PC-3 (cell line): ENCODE measurements around the gene SLC22A2. TPM values are rescaled to one million over a fixed set of nuclear protein-coding genes. Genes with fewer than 3 reads are reported as not detected.

Experiments
- ATAC-seq: fragments of 200-7000 bp; cut with Tn5 transposase; 2 replicates; pipeline ENCODE4 v1.9.1; 2020; ENCODE audit warnings: mild to moderate bottlenecking, moderate library complexity
- BruUV-seq: library from RNA; stranded (reverse); fragments of 400-500 nt; replicated peaks from 2 replicates; lab custom pipeline; 2021; lab: Mats Ljungman, UMichigan
- CTCF ChIA-PET: fragments of 300-600 bp; sonication (Branson Sonifier 250); formaldehyde crosslinking; loops from one replicate; lab custom pipeline; 2022; ENCODE audit warnings: antibody characterized with exemption; lab: Charles Lee
- POLR2A ChIA-PET: fragments of 300-600 bp; sonication (Branson Sonifier 250); formaldehyde crosslinking; loops from one replicate; lab custom pipeline; 2022; ENCODE audit warnings: antibody characterized with exemption; ENCODE audit not compliant: unreplicated experiment; lab: Charles Lee
- DNase-seq: peaks from one replicate; pipeline ENCODE4 v3.0.0-alpha.2; 2015
- H2AFZ ChIP-seq: fragments of 300-600 bp; sonication (generic); 2 replicates; pipeline ENCODE4 v1.6.0; 2016; ENCODE audit warnings: antibody characterized with exemption, low read length
- H3F3A ChIP-seq: fragments of 300-600 bp; sonication (generic); one replicate; pipeline ENCODE4 v1.6.0; 2017; ENCODE audit warnings: antibody characterized with exemption, low read length, control low read depth, mild to moderate bottlenecking; ENCODE audit not compliant: unreplicated experiment
- H3K27ac ChIP-seq: fragments of 300-600 bp; sonication (generic); 2 replicates; pipeline ENCODE4 v1.5.1; 2016; ENCODE audit warnings: mild to moderate bottlenecking, low read length
- H3K27me3 ChIP-seq: fragments of 300-600 bp; sonication (generic); 2 replicates; pipeline ENCODE4 v1.6.1; 2016; ENCODE audit warnings: low read length, mixed read lengths
- H3K36me3 ChIP-seq: fragments of 300-600 bp; sonication (generic); 2 replicates; pipeline ENCODE4 v1.6.1; 2016; ENCODE audit warnings: low read depth, mixed run types, low read length, mixed read lengths
- H3K4me1 ChIP-seq: fragments of 300-600 bp; sonication (generic); 2 replicates; pipeline ENCODE4 v1.5.1; 2016; ENCODE audit warnings: low read length; ENCODE audit not compliant: insufficient read depth
- H3K4me2 ChIP-seq: fragments of 300-600 bp; sonication (generic); 2 replicates; pipeline ENCODE4 v1.6.0; 2016; ENCODE audit warnings: low read length
- H3K4me3 ChIP-seq: fragments of 300-600 bp; sonication (generic); 2 replicates; pipeline ENCODE4 v1.5.1; 2016; ENCODE audit warnings: mild to moderate bottlenecking, low read length, mixed read lengths
- H3K79me2 ChIP-seq: fragments of 300-600 bp; sonication (generic); 2 replicates; pipeline ENCODE4 v1.6.1; 2017; ENCODE audit warnings: low read length, mixed read lengths
- H3K9ac ChIP-seq: fragments of 300-600 bp; sonication (generic); 2 replicates; pipeline ENCODE4 v1.6.0; 2016; ENCODE audit warnings: mild to moderate bottlenecking, low read length
- H3K9me2 ChIP-seq: fragments of 300-600 bp; sonication (generic); replicated peaks from 2 replicates; pipeline ENCODE4 v1.6.1; 2016; ENCODE audit warnings: mixed run types, low read length, mixed read lengths
- H3K9me3 ChIP-seq: fragments of 300-600 bp; sonication (generic); 2 replicates; pipeline ENCODE4 v1.6.1; 2016; ENCODE audit warnings: low read length, mixed read lengths
- H4K20me1 ChIP-seq: fragments of 300-600 bp; sonication (generic); 2 replicates; pipeline ENCODE4 v1.6.1; 2016; ENCODE audit warnings: low read length, mixed read lengths
- EZH2 ChIP-seq: fragments of 300-600 bp; sonication (generic); IDR thresholded peaks from one replicate; pipeline ENCODE4 v1.6.1; 2017; ENCODE audit warnings: antibody characterized with exemption, mild to moderate bottlenecking, low read length; ENCODE audit not compliant: unreplicated experiment
- EZH2phosphoT487 ChIP-seq: fragments of 300-600 bp; sonication (generic); IDR thresholded peaks from 2 replicates; pipeline ENCODE4 v1.6.1; 2018; ENCODE audit warnings: mild to moderate bottlenecking, antibody characterized with exemption, low read length, borderline replicate concordance
- intact Hi-C: fragments of 100-400 bp; cut with micrococcal nuclease; formaldehyde crosslinking; loops from 2 replicates; pipeline ENCODE4 v1.9.0; 2023
- total RNA-seq: library from RNA; depleted of rRNA; stranded (reverse); fragments of >200 nt; gene quantifications from 2 replicates; pipeline ENCODE4 v1.2.3, GENCODE V29; 2014
- TF ChIP-seq, protein P1 (sequence below): fragments of 300-600 bp; sonication (generic); conservative IDR thresholded peaks from 2 replicates; pipeline ENCODE4 v1.5.1; 2017; ENCODE audit warnings: antibody characterized with exemption, low read depth, mild to moderate bottlenecking, low read length

SLC22A2 gene
- total RNA-seq, 1 experiment from 2014 or later: not detected

DNA sequence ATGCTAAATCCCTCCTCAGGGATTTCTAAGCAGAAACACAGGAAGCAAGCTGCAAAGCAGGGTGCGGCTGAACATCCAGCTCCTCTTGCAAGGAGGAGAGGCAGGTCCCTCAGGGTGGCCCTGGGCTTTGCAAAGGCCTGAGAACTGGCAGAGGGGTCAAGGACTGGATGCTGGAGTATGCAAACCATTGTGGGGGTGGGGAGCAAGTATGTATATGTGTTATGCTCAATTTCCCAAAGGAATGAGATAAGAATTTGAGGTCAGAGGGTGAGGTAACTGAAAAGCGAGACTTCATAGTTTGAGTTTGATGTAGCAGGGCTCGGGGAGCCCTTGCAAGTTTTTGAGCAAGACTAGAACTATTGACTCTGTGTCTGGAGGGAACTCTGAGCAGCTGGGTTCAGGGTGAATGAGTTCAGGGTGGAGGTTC is 11.2 kb downstream of the SLC22A2 start:
- H3K9ac ChIP-seq: no peak overlapping the region
- H3K4me1 ChIP-seq: peaks cover 11% of the 10 kb centered on the region
- H3K9me3 ChIP-seq: no peaks in the 10 kb centered on the region
- POLR2A ChIA-PET: no interaction called here
- H3K36me3 ChIP-seq: no peaks in the 10 kb centered on the region
- H4K20me1 ChIP-seq: no peaks in the 10 kb centered on the region
- CTCF ChIA-PET: no interaction called here
- no peaks in the 10 kb centered on the region for H3K9me2 ChIP-seq
- H3K79me2 ChIP-seq: no peaks in the 10 kb centered on the region
- no peaks in the 10 kb centered on the region for H3K27me3 ChIP-seq
- no peak overlapping the region for H3K27ac ChIP-seq
- no peak overlapping the region for H3K4me3 ChIP-seq
- TF ChIP-seq, protein P1, sequence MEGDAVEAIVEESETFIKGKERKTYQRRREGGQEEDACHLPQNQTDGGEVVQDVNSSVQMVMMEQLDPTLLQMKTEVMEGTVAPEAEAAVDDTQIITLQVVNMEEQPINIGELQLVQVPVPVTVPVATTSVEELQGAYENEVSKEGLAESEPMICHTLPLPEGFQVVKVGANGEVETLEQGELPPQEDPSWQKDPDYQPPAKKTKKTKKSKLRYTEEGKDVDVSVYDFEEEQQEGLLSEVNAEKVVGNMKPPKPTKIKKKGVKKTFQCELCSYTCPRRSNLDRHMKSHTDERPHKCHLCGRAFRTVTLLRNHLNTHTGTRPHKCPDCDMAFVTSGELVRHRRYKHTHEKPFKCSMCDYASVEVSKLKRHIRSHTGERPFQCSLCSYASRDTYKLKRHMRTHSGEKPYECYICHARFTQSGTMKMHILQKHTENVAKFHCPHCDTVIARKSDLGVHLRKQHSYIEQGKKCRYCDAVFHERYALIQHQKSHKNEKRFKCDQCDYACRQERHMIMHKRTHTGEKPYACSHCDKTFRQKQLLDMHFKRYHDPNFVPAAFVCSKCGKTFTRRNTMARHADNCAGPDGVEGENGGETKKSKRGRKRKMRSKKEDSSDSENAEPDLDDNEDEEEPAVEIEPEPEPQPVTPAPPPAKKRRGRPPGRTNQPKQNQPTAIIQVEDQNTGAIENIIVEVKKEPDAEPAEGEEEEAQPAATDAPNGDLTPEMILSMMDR: no peak
- TF ChIP-seq EZH2phosphoT487 (no peak), EZH2 (no peak)
- DNase-seq (no peak), ATAC-seq (no peak)
- no TSS peak for BruUV-seq
- intact Hi-C loops: no loop called here
- no peak overlapping the region for H3K4me2 ChIP-seq
- H3F3A ChIP-seq: no peaks in the 10 kb centered on the region
- no peak overlapping the region for H2AFZ ChIP-seq

DNA sequence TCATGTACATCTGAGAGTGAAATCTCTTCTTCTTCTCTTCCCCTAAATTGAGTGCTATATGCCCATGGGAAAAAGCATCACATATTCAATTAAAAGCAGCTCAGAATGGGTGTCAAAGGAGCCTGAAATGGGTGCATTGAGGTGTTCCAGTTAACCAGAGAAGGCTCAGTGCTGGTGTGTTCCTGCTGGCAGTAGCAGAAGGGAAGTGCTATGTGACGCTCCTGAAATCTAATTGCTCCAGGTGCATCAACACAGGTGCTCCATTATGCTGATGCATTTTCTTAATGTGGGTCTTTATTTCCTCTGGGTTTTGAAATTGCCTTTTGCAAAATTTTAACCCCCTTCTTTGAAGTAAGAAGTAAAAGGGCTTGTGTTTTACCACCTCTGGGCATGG is 17.9 kb downstream of the SLC22A2 start:
- H4K20me1 ChIP-seq: no peaks in the 10 kb centered on the region
- no TSS peak for BruUV-seq
- H3K36me3 ChIP-seq: no peaks in the 10 kb centered on the region
- ATAC-seq (no peak), DNase-seq (no peak)
- ChIA-PET POLR2A (no interaction called here), CTCF (no interaction called here)
- no peak overlapping the region for H2AFZ ChIP-seq
- no peak overlapping the region for H3K27ac ChIP-seq
- TF ChIP-seq, protein P1: no peak
- no peak for TF ChIP-seq EZH2phosphoT487
- TF ChIP-seq EZH2: no peak
- H3K4me3 ChIP-seq: no peak overlapping the region
- no peaks in the 10 kb centered on the region for H3K9me3 ChIP-seq
- no peak overlapping the region for H3K9ac ChIP-seq
- H3K4me1 ChIP-seq: peaks cover 33% of the 10 kb centered on the region
- peaks cover 3% of the 10 kb centered on the region for H3F3A ChIP-seq
- no peak overlapping the region for H3K4me2 ChIP-seq
- H3K79me2 ChIP-seq: no peaks in the 10 kb centered on the region
- no peaks in the 10 kb centered on the region for H3K9me2 ChIP-seq
- intact Hi-C loops: no loop called here
- no peaks in the 10 kb centered on the region for H3K27me3 ChIP-seq

DNA sequence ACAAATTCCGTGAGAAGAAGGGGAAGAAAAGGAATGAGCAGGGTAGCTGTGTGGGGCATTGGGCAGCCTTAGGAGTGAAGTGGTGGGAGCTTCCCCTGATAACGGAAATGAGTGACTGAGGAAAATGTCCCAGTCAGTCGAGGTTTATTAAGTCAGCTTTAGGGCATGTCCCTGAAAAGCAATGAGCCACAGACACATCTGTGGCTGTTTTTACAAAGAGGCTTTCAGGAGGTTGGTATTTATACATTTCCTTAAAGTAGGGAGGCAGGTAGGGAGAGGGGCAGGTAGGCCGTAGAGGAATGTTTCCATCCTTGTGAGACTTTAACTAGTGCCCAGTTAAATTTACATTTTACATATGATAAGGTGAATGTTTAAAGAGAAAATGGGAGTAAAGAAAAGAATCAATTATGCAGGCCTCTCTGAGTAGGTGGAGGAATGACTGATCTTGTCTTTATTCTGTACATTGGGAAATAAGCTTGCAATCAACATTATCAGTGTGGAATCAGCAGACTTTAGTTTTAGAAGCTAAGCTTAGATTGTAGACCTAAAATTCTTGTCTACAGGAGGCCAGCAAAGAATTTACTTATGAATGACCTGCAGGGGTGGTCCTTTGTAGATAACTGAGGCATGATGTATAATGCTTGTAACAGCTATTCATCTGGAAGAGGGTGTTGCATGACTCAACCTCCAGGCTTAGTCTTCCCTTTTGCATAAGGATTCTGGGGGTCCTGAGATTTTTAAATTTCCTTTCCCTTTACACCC is 18.5 kb downstream of the SLC22A2 start:
- ChIA-PET POLR2A (no interaction called here), CTCF (no interaction called here)
- DNase-seq (no peak), ATAC-seq (no peak)
- TF ChIP-seq, protein P1: no peak
- TF ChIP-seq EZH2 (no peak), EZH2phosphoT487 (no peak)
- Histone ChIP-seq H3K4me2 (no peak overlapping the region), H3K79me2 (no peaks in the 10 kb centered on the region), H2AFZ (no peak overlapping the region), H3K4me1 (peaks cover 33% of the 10 kb centered on the region), H3K9me2 (no peaks in the 10 kb centered on the region), H3K9me3 (no peaks in the 10 kb centered on the region), H3K27me3 (no peaks in the 10 kb centered on the region), H3K9ac (no peak overlapping the region), H3K36me3 (no peaks in the 10 kb centered on the region), H3F3A (peaks cover 3% of the 10 kb centered on the region), H4K20me1 (no peaks in the 10 kb centered on the region), H3K27ac (no peak overlapping the region), H3K4me3 (no peak overlapping the region)
- intact Hi-C loops: loop anchor here (5.0 kb wide), 1 partner anchor 103 kb away; no protein-coding TSS in a partner anchor
- BruUV-seq: no TSS peak
